ENCODE measurements around the gene ELAVL2.

The ELAVL2 gene

GRCh38 chr9:23821375-23822181 lies 4.5 kb downstream of the ELAVL2 start:
- DNase-seq: no peak

GRCh38 chr9:23820451-23821374 lies 5.3 kb downstream of the ELAVL2 start:
- no peak for DNase-seq

GRCh38 chr9:23819403-23819802 lies 6.6 kb downstream of the ELAVL2 start:
- no peak for DNase-seq

- DNase-seq: no peak
Measured at GRCh38 chr9:23814243-23814642, 11.8 kb downstream of the ELAVL2 start.

GRCh38 chr9:23812673-23813072 lies 13.4 kb downstream of the ELAVL2 start:
- no peak for DNase-seq

- no peak for DNase-seq
Measured at GRCh38 chr9:23811633-23812032, 14.4 kb downstream of the ELAVL2 start.

GRCh38 chr9:23803216-23803615 lies 22.8 kb downstream of the ELAVL2 start:
- DNase-seq: no peak

- no peak for DNase-seq
Measured at GRCh38 chr9:23801523-23801922, 24.5 kb downstream of the ELAVL2 start.

GRCh38 chr9:23799521-23799920 lies 26.5 kb downstream of the ELAVL2 start:
- DNase-seq: no peak

- DNase-seq: no peak
Measured at GRCh38 chr9:23798325-23798724, 27.7 kb downstream of the ELAVL2 start.

- DNase-seq: no peak
Measured at GRCh38 chr9:23796209-23796608, 29.8 kb downstream of the ELAVL2 start.

GRCh38 chr9:23790351-23791260 lies 35.4 kb downstream of the ELAVL2 start:
- DNase-seq: no peak

GRCh38 chr9:23789529-23790254 lies 36.3 kb downstream of the ELAVL2 start:
- no peak for DNase-seq

GRCh38 chr9:23784962-23785361 lies 41.1 kb downstream of the ELAVL2 start:
- no peak for DNase-seq

- no peak for DNase-seq
Measured at GRCh38 chr9:23783509-23783908, 42.5 kb downstream of the ELAVL2 start.

GRCh38 chr9:23779220-23779619 lies 46.8 kb downstream of the ELAVL2 start:
- no peak for DNase-seq

- no peak for DNase-seq
Measured at GRCh38 chr9:23777328-23777727, 48.7 kb downstream of the ELAVL2 start.

GRCh38 chr9:23775549-23775948 lies 50.5 kb downstream of the ELAVL2 start:
- no peak for DNase-seq

GRCh38 chr9:23774266-23774665 lies 51.8 kb downstream of the ELAVL2 start:
- DNase-seq: no peak

GRCh38 chr9:23772385-23772783 lies 53.7 kb downstream of the ELAVL2 start:
- DNase-seq: no peak

GRCh38 chr9:23771746-23772384 lies 54.2 kb downstream of the ELAVL2 start:
- DNase-seq: no peak

All from activated T-cell treated with anti-CD3 and anti-CD28 coated beads for 4 hours (primary cell).